ENCODE data around the gene NAALAD2.

DNA sequence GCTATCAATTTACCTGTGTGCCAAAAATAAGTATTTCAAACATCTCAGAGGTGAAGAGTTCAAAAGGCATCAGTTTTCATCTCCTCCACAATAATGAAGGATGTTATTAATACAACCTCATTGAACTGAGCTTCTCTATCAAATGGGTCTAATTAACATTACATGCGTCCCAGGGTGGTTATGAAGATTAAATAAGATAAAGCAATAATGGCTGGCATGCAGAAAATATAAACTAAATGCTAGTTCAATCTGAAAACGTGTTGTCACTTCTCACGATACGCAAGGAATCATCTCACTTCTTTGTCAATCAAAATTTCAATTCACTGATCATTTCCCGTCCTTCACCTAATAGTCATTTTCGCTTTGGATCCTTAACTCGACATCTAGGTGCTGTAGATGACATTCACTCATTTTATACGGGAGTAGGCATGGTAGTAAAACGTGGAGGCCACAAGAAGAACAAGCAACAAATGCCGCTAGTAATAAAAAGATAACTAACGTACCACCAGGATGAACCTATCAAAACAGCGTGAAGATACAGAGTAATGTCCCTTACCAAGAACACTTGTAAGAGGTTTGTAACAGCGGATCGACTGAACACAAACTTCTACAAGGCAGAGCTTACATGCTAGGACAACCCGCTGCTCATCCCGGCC lies 87.5 kb downstream of the NAALAD2 start:
- no peak for TF ChIP-seq CTCF (conservative IDR thresholded peaks at IDR 0.05 in 1 of 2, IDR thresholded peaks at IDR 0.05 in 1 of 2; ENCODE audit: low read depth in 1 of 2, low read length in 2 of 2)
- TF ChIP-seq EZH2 (IDR thresholded peaks at IDR 0.05; ENCODE audit: low read length, missing control alignments), result no peak
